A549 (cell line): ENCODE measurements around the gene RNPS1. TPM values are rescaled to one million over a fixed set of nuclear protein-coding genes. Genes with fewer than 3 reads are reported as not detected.

Experiments
- ATAC-seq, 2 experiments: fragments of 200-7000 bp in 1 of 2; fragments of >200 bp in 1 of 2; cut with Nextera tagmentation in 1 of 2; cut with Tn5 transposase in 1 of 2; 3 replicates each; pipeline versions ENCODE4 v1.8.0 to v1.9.1; 2018 to 2020; ENCODE audit warnings: mild to moderate bottlenecking in 1 of 2, moderate library complexity in 1 of 2
- CTCF ChIA-PET: fragments of 300-600 bp; sonication (Branson Sonifier 250); formaldehyde crosslinking; extraction: SDS; loops from one replicate; lab custom pipeline; 2021; ENCODE audit warnings: antibody characterized with exemption, inconsistent platforms; lab: Yijun Ruan, JAX
- POLR2A ChIA-PET: fragments of 350-600 bp; formaldehyde crosslinking; extraction: SDS; loops from one replicate; lab custom pipeline; 2021; ENCODE audit warnings: antibody characterized with exemption, inconsistent platforms; lab: Yijun Ruan, JAX
- DNase-seq, 2 experiments: peaks; one replicate each; pipeline versions ENCODE4 v3.0.0 to v3.0.0-alpha.2; 2011 to 2016; ENCODE audit warnings: low read depth in 1 of 2, low spot score in 1 of 2
- FAIRE-seq: peaks from 2 replicates; lab custom pipeline; 2011; peaks lifted over from hg19 to GRCh38; lab: Jason Lieb, UNC
- H3K27ac ChIP-seq, 2 experiments: fragments of >200 bp; sonication (Bioruptor Twin); formaldehyde crosslinking; 3 replicates each; pipeline ENCODE4 v1.5.1; 2016 to 2017
- H3K4me1 ChIP-seq: fragments of >200 bp; sonication (Bioruptor Twin); formaldehyde crosslinking; 3 replicates; pipeline ENCODE4 v1.6.1; 2016
- H3K4me2 ChIP-seq: fragments of >200 bp; sonication (Bioruptor Twin); formaldehyde crosslinking; 3 replicates; pipeline ENCODE4 v1.6.1; 2016
- H3K4me3 ChIP-seq: fragments of >200 bp; sonication (Bioruptor Twin); formaldehyde crosslinking; 3 replicates; pipeline ENCODE4 v1.5.1; 2016
- H3K9me3 ChIP-seq: fragments of >200 bp; sonication (Bioruptor Twin); formaldehyde crosslinking; 3 replicates; pipeline ENCODE4 v1.6.1; 2016
- BCL3 ChIP-seq: fragments of >200 bp; sonication (Bioruptor Twin); formaldehyde crosslinking; IDR thresholded peaks from 3 replicates; pipeline ENCODE4 v1.6.1; 2016
- CBX2 ChIP-seq: fragments of 200-600 bp; sonication (generic); IDR thresholded peaks from 2 replicates; pipeline ENCODE4 v1.6.1; 2016; ENCODE audit warnings: low read depth, mild to moderate bottlenecking, borderline replicate concordance
- CBX8 ChIP-seq: fragments of 200-600 bp; sonication (generic); IDR thresholded peaks from 2 replicates; pipeline ENCODE4 v1.6.1; 2016
- CEBPB ChIP-seq, 2 experiments: fragments of >200 bp in 1 of 2; sonication (Bioruptor Twin) in 1 of 2; formaldehyde crosslinking in 1 of 2; IDR thresholded peaks; 2 replicates each; pipeline ENCODE4 v1.6.1; 2012 to 2016
- CHD4 ChIP-seq: fragments of 200-600 bp; sonication (generic); IDR thresholded peaks from 2 replicates; pipeline ENCODE4 v1.6.1; 2016; ENCODE audit warnings: antibody characterized with exemption, mild to moderate bottlenecking, borderline replicate concordance
- E2F6 ChIP-seq: IDR thresholded peaks from 2 replicates; pipeline ENCODE4 v1.6.1; 2012; ENCODE audit warnings: low read depth, borderline replicate concordance
- EHMT2 ChIP-seq: fragments of 200-600 bp; sonication (generic); IDR thresholded peaks from 2 replicates; pipeline ENCODE4 v1.6.1; 2016; ENCODE audit warnings: antibody characterized with exemption, low read depth, mild to moderate bottlenecking, moderate library complexity
- EP300 ChIP-seq, 2 experiments: fragments of >200 bp; sonication (Bioruptor Twin); formaldehyde crosslinking; IDR thresholded peaks; 2 replicates in 1 of 2; 3 replicates in 1 of 2; pipeline ENCODE4 v1.6.1; 2016 to 2017
- GATA3 ChIP-seq: IDR thresholded peaks from 2 replicates; pipeline ENCODE4 v1.6.1; 2012; ENCODE audit warnings: borderline replicate concordance
- HEYL ChIP-seq: fragments of 250-450 bp; sonication (Bioruptor Pico); IDR thresholded peaks from 2 replicates; pipeline ENCODE4 v1.8.0; 2021; ENCODE audit warnings: mild to moderate bottlenecking, moderate library complexity
- HMGXB4 ChIP-seq: fragments of 250-450 bp; sonication (Bioruptor Pico); IDR thresholded peaks from 2 replicates; pipeline ENCODE4 v1.5.0; 2021; ENCODE audit warnings: mild to moderate bottlenecking, moderate library complexity, borderline replicate concordance
- HOXA7 ChIP-seq: fragments of 250-450 bp; sonication (Bioruptor Pico); IDR thresholded peaks from 2 replicates; pipeline ENCODE4 v1.5.0; 2020; ENCODE audit warnings: mild to moderate bottlenecking, moderate library complexity
- HOXB13 ChIP-seq: fragments of 250-450 bp; sonication (Bioruptor Pico); IDR thresholded peaks from 2 replicates; pipeline ENCODE4 v1.5.0; 2020; ENCODE audit warnings: low read depth, mild to moderate bottlenecking, moderate library complexity
- KDM1A ChIP-seq: fragments of 200-600 bp; sonication (generic); IDR thresholded peaks from 2 replicates; pipeline ENCODE4 v1.6.1; 2016; ENCODE audit warnings: low read depth, mild to moderate bottlenecking
- NFE2L2 ChIP-seq: fragments of 150-350 bp; conservative IDR thresholded peaks from 2 replicates; pipeline ENCODE4 v1.6.1; 2014; ENCODE audit warnings: low read length
- NR3C1 ChIP-seq: fragments of >200 bp; sonication (Bioruptor Twin); formaldehyde crosslinking; IDR thresholded peaks from 3 replicates; pipeline ENCODE4 v1.6.1; 2017
- RARB ChIP-seq: fragments of 250-450 bp; sonication (Bioruptor Pico); IDR thresholded peaks from 2 replicates; pipeline ENCODE4 v1.8.0; 2021; ENCODE audit warnings: mild to moderate bottlenecking, moderate library complexity
- REST ChIP-seq: fragments of 200-600 bp; sonication (generic); IDR thresholded peaks from 2 replicates; pipeline ENCODE4 v1.6.1; 2016; ENCODE audit warnings: antibody characterized with exemption, mild to moderate bottlenecking, moderate library complexity
- RNF2 ChIP-seq: fragments of 200-600 bp; sonication (generic); IDR thresholded peaks from 2 replicates; pipeline ENCODE4 v1.6.1; 2016; ENCODE audit warnings: low read depth, mild to moderate bottlenecking, antibody characterized with exemption, moderate library complexity, borderline replicate concordance
- SREBF2 ChIP-seq: fragments of 450-650 bp; IDR thresholded peaks from 2 replicates; pipeline ENCODE4 v1.6.1; 2014; ENCODE audit warnings: mild to moderate bottlenecking, moderate library complexity
- TP53 ChIP-seq: fragments of 250-450 bp; sonication (Bioruptor Pico); IDR thresholded peaks from 2 replicates; pipeline ENCODE4 v1.5.0; 2021; ENCODE audit warnings: mild to moderate bottlenecking, moderate library complexity
- ZC3H11A ChIP-seq: fragments of 450-650 bp; IDR thresholded peaks from 2 replicates; pipeline ENCODE4 v1.6.1; 2014; ENCODE audit warnings: antibody characterized with exemption, mild to moderate bottlenecking
- WGBS: methylation state at CpG from one replicate; pipeline ENCODE4 v1.1.6; 2017; ENCODE audit errors: missing lambda C conversion rate; 5-methylcytosine and 5-hydroxymethylcytosine counted together
- polyA plus RNA-seq, 4 experiments: library from polyadenylated mRNA; depleted of rRNA in 3 of 4; stranded (reverse); fragments of >200 nt; fragmentation: RNase III in 1 of 4; extraction: RNeasy Plus Mini Kit Qiagen cat#74134 plus additional on column Dnase treatment in 1 of 4; gene quantifications; 2 replicates in 3 of 4; 3 replicates in 1 of 4; pipeline ENCODE4 v1.2.3, GENCODE V29; 2011 to 2017

The RNPS1 gene
- polyA plus RNA-seq, 2 of the 4 experiments (the other 2 are of a cell fraction), result 183 to 200 TPM

- H3K4me3 ChIP-seq, result no peak overlapping the region
- 87% methylated on average over 10 of the region's 26 CpGs for WGBS
- DNase-seq, result no peak
- H3K4me2 ChIP-seq, result no peak overlapping the region
- no peak overlapping the region for H3K27ac ChIP-seq
- no peaks in the 10 kb centered on the region for H3K9me3 ChIP-seq
- H3K4me1 ChIP-seq, result no peaks in the 10 kb centered on the region
- no peak for FAIRE-seq
- POLR2A ChIA-PET, result no interaction called here
- TF ChIP-seq BCL3 (no peak), CBX8 (no peak), RNF2 (no peak), CHD4 (no peak), EHMT2 (no peak), EP300 (IDR thresholded peaks at IDR 0.05) (no peak), KDM1A (no peak), HMGXB4 (no peak), HEYL (CRISPR knock-in tag) (no peak), TP53 (CRISPR knock-in tag) (no peak), RARB (no peak), REST (no peak), SREBF2 (no peak), E2F6 (no peak), NFE2L2 (no peak), ZC3H11A (no peak), GATA3 (no peak), HOXA7 (CRISPR knock-in tag) (no peak)
- CTCF ChIA-PET, result no interaction called here
- ATAC-seq, result no peak
Measured at GRCh38 chr16:2282866-2283555, 15.1 kb upstream of the RNPS1 start.

- no peak overlapping the region for H3K27ac ChIP-seq
- no peaks in the 10 kb centered on the region for H3K9me3 ChIP-seq
- FAIRE-seq (no peak), DNase-seq (no peak), ATAC-seq (no peak)
- H3K4me2 ChIP-seq, result no peak overlapping the region
- WGBS, result 54% methylated on average over 4 of the region's 5 CpGs
- CTCF ChIA-PET, result interaction anchor here (1.1 to 1.2 kb wide), 2 partner anchors 9 to 192 kb away, joined by 4 read pairs; partner anchors contain the start of gene TBC1D24
- POLR2A ChIA-PET, result no interaction called here
- no peak overlapping the region for H3K4me3 ChIP-seq
- no peaks in the 10 kb centered on the region for H3K4me1 ChIP-seq
- TF ChIP-seq ZC3H11A (no peak), NR3C1 (no peak), CBX2 (no peak), BCL3 (no peak), HOXB13 (no peak), CEBPB (IDR thresholded peaks at IDR 0.05) (no peak)
Measured at GRCh38 chr16:2282262-2282661, 14.3 kb upstream of the RNPS1 start.
